BLaER1 treated with 17β-estradiol and CSF1 and Interleukin-3, amounts not matched to agents 10 nM and 100 nM (cell line): ENCODE measurements around the gene SUSD6.

Experiments
- H3K27ac ChIP-seq, 11 experiments: shearing (Covaris generic); formaldehyde crosslinking; 2 replicates each; pipeline ENCODE4 v1.8.1; 2022
- H3K27me3 ChIP-seq, 11 experiments: shearing (Covaris generic); formaldehyde crosslinking; 2 replicates each; pipeline ENCODE4 v1.8.1; 2022
- H3K36me3 ChIP-seq, 11 experiments: shearing (Covaris generic); formaldehyde crosslinking; 2 replicates each; pipeline ENCODE4 v1.8.1; 2022
- H3K4me1 ChIP-seq, 10 experiments: shearing (Covaris generic); formaldehyde crosslinking; 2 replicates each; pipeline ENCODE4 v1.8.1; 2022
- H3K4me2 ChIP-seq, 11 experiments: shearing (Covaris generic); formaldehyde crosslinking; 2 replicates each; pipeline ENCODE4 v1.8.1; 2022
- H3K4me3 ChIP-seq, 10 experiments: shearing (Covaris generic); formaldehyde crosslinking; 2 replicates each; pipeline ENCODE4 v1.8.1; 2022
- H3K9ac ChIP-seq, 11 experiments: shearing (Covaris generic); formaldehyde crosslinking; 2 replicates each; pipeline ENCODE4 v1.8.1; 2022
- H3K9me3 ChIP-seq, 11 experiments: shearing (Covaris generic); formaldehyde crosslinking; replicated peaks in 1 of 11; 2 replicates each; pipeline ENCODE4 v1.8.1; 2022
- H4K20me1 ChIP-seq, 11 experiments: shearing (Covaris generic); formaldehyde crosslinking; 2 replicates each; pipeline ENCODE4 v1.8.1; 2022
- Cebpa-rat ChIP-seq, 11 experiments: shearing (Covaris generic); IDR thresholded peaks; 2 replicates each; pipeline ENCODE4 v1.8.1; 2022

Gene SUSD6

DNA sequence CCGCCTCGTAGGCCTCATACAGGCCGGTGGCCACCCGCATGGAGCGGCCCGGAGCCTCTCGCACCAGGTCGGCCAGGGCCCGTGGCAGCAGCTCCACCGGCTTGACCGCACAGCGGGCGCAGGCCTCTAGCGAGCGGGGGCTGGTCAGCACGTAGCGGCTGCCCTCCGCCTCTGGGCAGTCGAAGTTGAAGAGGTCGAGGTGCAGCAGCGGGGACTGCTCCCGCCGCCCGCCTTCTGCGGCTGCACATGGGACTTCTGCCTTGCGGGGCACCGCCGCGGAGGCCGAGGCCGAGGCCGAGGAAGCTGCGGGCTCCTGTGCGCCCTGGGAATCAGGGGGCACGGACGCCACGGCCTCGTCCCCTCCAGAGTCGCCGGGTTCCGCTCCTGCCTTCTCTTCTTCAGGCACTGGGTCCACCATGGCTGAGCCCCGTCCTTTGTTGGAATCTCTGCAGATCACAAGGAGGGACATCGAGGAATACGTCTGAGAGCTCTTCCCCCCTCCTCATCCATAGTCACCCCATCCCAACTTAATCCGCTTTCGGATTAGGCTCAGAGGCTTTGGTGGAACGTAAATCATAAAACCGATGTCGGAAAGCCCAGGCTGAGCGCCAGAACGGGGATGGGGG is 38.1 kb upstream of the SUSD6 start:
- Histone ChIP-seq H3K9ac (no peak overlapping the region), H3K4me3 (peak overlapping the region in 5 of 10 experiments; percentile 2 to 67 (median 55); a peak in 6 of 20 replicates), H3K27me3 (peaks cover 45 to 54% (median 50%) of the 10 kb centered on the region in 11 experiments), H3K27ac (no peak overlapping the region), H3K4me1 (peaks cover 11 to 32% (median 25%) of the 10 kb centered on the region in 10 experiments; a peak in 19 of 20 replicates), H3K36me3 (no peaks in the 10 kb centered on the region), H4K20me1 (peaks cover 0 to 25% (median 14%) of the 10 kb centered on the region in 11 experiments; a peak in 10 of 22 replicates), H3K9me3 (peaks cover 9 to 22% (median 17%) of the 10 kb centered on the region in 11 experiments; a peak in 19 of 22 replicates), H3K4me2 (peak overlapping the region; percentile 7 to 99 (median 92); a peak in 19 of 22 replicates)
- TF ChIP-seq Cebpa-rat (IDR thresholded peaks at IDR 0.05), result no peak

DNA sequence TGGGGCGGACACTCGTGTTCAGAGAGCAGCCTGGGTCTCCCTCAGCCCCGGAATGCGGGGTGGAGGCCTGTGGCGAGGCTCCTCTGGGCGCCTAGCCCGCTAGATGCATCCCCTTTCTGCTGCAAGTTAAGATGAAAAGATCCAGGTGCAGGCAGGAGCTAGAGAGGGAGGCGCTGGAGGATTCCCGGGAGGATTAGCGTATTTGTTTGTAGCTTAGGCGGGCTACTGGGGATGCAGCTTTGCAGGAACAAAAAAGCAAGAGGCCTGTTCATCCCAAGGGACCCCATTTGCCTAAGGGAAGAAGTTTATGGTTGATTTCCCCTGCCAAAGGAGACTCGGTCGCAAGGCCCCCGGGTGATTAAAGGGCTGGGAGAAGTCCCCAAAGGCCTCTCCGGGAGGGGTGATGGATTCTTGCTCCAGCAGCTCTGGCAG is 37.5 kb upstream of the SUSD6 start:
- Histone ChIP-seq H3K4me2 (peak overlapping the region; percentile 7 to 99 (median 92); a peak in 20 of 22 replicates), H3K4me3 (peak overlapping the region in 6 of 10 experiments; percentile 50 to 67 (median 54); a peak in 9 of 20 replicates), H3K9me3 (peaks cover 9 to 22% (median 17%) of the 10 kb centered on the region in 11 experiments; a peak in 19 of 22 replicates), H3K9ac (no peak overlapping the region), H3K27me3 (peaks cover 45 to 54% (median 50%) of the 10 kb centered on the region in 11 experiments), H3K4me1 (peaks cover 11 to 32% (median 25%) of the 10 kb centered on the region in 10 experiments; a peak in 19 of 20 replicates), H3K27ac (no peak overlapping the region), H4K20me1 (peaks cover 0 to 25% (median 14%) of the 10 kb centered on the region in 11 experiments; a peak in 10 of 22 replicates), H3K36me3 (no peaks in the 10 kb centered on the region)
- no peak for TF ChIP-seq Cebpa-rat (IDR thresholded peaks at IDR 0.05)

DNA sequence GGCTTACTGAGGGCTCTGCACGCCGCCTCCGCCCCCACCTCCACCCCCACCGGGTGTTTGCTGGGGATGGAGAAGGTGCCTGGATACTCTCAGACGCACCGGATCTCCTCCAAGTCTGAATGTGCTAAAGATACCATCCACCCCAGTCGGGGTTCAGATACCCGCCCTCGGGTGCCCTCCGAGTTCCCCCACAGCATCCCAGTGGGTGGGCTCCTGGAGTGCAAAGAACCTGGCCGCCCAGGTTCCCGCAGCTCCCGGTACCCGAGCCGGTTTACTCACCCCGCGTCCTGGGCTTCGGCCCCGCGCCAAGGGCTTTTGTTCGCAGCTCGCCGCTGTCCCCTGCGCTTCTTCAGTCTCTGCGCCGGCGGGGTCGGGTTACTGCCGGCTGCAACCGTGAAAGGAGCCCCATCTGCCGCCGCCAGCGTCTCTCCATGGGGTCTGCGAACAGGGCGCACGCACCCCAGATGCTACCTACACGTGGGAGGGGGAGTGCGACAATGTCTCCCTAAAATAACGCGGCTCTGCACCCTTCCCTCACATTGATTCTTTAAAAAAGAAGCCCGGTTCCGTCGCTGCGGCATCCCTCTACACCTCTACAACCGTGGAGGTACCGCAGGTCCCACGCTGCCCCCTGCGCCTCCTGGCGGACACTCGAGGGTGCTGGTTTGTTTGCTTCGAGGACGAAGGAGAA is 37.0 kb upstream of the SUSD6 start, which contains the start of gene CCDC177:
Gene CCDC177 (minus strand): TSS at position 609 of the 691 bp plus-strand sequence. CDS start 1,249 bp downstream, outside the sequence.
- Histone ChIP-seq H3K9me3 (peaks cover 9 to 22% (median 17%) of the 10 kb centered on the region in 11 experiments; a peak in 19 of 22 replicates), H3K4me2 (peak within 1 kb of the TSS; percentile 82 to 99 (median 92)), H3K9ac (peak within 1 kb of the TSS in 4 of 11 experiments; percentile 8 to 53 (median 31); a peak in 4 of 22 replicates), H3K4me1 (peaks cover 11 to 32% (median 25%) of the 10 kb centered on the region in 10 experiments; a peak in 19 of 20 replicates), H3K36me3 (no peaks in the 10 kb centered on the region), H4K20me1 (peaks cover 0 to 25% (median 14%) of the 10 kb centered on the region in 11 experiments; a peak in 10 of 22 replicates), H3K4me3 (peak within 1 kb of the TSS; percentile 34 to 67 (median 52)), H3K27me3 (peaks cover 45 to 54% (median 50%) of the 10 kb centered on the region in 11 experiments), H3K27ac (no peak within 1 kb of the TSS)
- no peak for TF ChIP-seq Cebpa-rat (IDR thresholded peaks at IDR 0.05)

DNA sequence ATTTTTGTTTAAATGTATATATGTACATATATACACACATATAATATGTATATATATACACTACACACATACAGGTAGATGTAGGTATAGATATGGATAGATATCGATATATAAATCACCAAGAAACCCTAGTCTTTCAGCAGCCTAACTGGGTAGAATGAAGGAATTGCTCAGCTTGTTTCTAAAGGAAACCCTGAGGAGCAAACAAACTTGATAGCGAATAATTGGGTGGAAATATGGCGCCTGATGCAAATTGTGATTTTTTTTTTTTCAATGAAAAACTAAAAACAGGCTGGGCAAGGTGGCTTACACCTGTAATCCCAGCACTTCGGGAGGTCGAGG is 36.5 kb upstream of the SUSD6 start:
- H3K36me3 ChIP-seq, result no peaks in the 10 kb centered on the region
- peaks cover 45 to 53% (median 48%) of the 10 kb centered on the region in 11 experiments for H3K27me3 ChIP-seq
- peak overlapping the region in 5 of 10 experiments; percentile 51 to 67 (median 55); a peak in 7 of 20 replicates for H3K4me3 ChIP-seq
- TF ChIP-seq Cebpa-rat (IDR thresholded peaks at IDR 0.05), result no peak
- H4K20me1 ChIP-seq, result peaks cover 0 to 25% (median 14%) of the 10 kb centered on the region in 11 experiments; a peak in 10 of 22 replicates
- no peak overlapping the region for H3K9ac ChIP-seq
- peak overlapping the region in 10 of 11 experiments; percentile 82 to 99 (median 94); a peak in 18 of 22 replicates for H3K4me2 ChIP-seq
- no peak overlapping the region for H3K27ac ChIP-seq
- H3K9me3 ChIP-seq, result peaks cover 9 to 22% (median 17%) of the 10 kb centered on the region in 11 experiments; a peak in 19 of 22 replicates
- H3K4me1 ChIP-seq, result peaks cover 13 to 32% (median 25%) of the 10 kb centered on the region in 10 experiments; a peak in 19 of 20 replicates

DNA sequence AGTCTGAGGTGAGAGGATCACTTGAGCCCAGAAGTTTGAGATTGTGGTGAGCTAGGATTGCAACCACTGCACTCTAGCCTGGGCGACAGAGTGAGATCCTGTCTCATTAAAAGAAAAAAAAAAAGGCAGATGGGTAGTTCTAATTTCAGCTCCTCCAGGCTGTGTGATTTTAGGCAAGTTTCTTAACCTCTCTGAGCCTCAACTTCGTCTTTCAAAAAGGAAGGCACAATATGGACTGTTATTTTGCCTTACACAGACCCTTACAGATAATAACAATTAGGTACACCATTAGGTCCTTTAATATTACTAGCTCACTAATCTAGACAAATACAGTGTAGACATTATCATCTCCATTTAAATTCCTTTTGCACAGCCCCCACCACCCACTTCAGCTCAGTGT is 31.9 kb upstream of the SUSD6 start:
- no peak overlapping the region for H3K4me3 ChIP-seq
- H3K4me1 ChIP-seq, result peaks cover 8 to 30% (median 17%) of the 10 kb centered on the region in 10 experiments
- TF ChIP-seq Cebpa-rat (IDR thresholded peaks at IDR 0.05), result no peak
- peaks cover 0 to 11% (median 6%) of the 10 kb centered on the region in 11 experiments; a peak in 11 of 22 replicates for H3K9me3 ChIP-seq
- H3K4me2 ChIP-seq, result no peak overlapping the region
- H3K36me3 ChIP-seq, result no peaks in the 10 kb centered on the region
- H3K27me3 ChIP-seq, result peaks cover 2 to 8% (median 3%) of the 10 kb centered on the region in 11 experiments
- no peak overlapping the region for H3K9ac ChIP-seq
- no peaks in the 10 kb centered on the region for H4K20me1 ChIP-seq
- H3K27ac ChIP-seq, result no peak overlapping the region

DNA sequence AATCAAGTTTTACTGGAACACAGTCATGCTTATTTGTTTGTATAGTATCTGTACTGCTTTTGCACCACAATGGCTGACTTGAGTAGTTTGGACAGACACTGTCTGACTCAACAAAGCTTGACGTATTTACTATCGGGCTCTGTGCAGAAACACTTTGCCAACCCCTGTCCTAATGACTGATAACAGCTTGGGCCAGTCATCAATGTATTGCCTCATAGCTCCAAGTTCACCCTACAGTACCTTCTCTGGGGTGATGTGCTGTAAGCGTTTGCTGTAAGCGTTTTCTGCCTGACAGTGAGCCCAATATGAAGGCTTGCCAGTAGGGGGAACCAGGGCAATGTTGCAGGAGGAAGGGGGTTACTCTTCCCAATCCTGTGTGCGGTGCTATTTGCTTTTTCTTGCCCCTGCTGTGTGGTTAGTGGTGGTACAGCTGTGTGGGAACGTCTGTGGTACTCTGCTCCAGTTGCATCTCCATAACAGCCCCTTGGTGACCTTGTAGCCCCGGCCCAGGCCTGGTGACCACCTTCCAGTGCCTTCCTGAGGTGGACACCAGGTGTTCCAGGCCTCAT is 31.3 kb upstream of the SUSD6 start:
- Histone ChIP-seq H3K4me2 (peak overlapping the region in 3 of 11 experiments; percentile 29 to 44 (median 40); a peak in 2 of 22 replicates), H4K20me1 (no peaks in the 10 kb centered on the region), H3K9me3 (peaks cover 0 to 11% (median 6%) of the 10 kb centered on the region in 11 experiments; a peak in 11 of 22 replicates), H3K27ac (no peak overlapping the region), H3K4me3 (no peak overlapping the region), H3K36me3 (no peaks in the 10 kb centered on the region), H3K4me1 (peaks cover 7 to 28% (median 16%) of the 10 kb centered on the region in 10 experiments; a peak in 18 of 20 replicates), H3K27me3 (peaks cover 0 to 2% (median 0%) of the 10 kb centered on the region in 11 experiments; a peak in 1 of 22 replicates), H3K9ac (no peak overlapping the region)
- TF ChIP-seq Cebpa-rat (IDR thresholded peaks at IDR 0.05), result no peak

DNA sequence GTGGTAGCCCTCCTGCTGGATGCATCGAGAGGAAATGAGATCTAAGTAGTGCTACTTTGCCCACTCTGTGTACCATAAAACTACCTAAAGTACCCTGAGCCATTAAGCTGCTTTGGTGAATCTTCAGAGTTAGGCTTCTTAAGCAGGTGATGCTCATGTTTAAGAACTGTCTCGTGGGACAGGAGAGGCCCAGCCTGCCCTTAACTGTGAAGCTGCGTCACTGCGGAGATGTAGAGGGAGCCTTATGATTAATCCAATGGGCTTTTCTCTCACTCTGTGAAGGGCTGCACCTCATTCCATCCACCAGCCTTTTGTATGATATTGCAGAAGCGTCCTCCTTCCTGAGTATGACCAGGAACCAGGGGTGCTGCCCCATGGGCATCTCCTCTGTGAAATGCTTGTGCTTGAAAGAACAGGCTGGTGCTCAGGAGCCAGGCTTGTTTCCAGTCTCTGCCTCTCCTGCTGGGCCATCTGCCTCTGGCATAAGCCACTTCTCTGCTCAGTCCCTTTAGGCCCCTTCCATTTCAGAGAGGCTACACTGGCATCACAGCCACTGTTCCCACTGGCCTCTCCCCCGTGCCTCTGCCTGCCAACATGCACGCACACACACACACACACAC is 30.0 kb upstream of the SUSD6 start:
- Histone ChIP-seq H3K27ac (no peak overlapping the region), H3K4me2 (peak overlapping the region in 10 of 11 experiments; percentile 6 to 62 (median 31); a peak in 16 of 22 replicates), H3K27me3 (no peaks in the 10 kb centered on the region), H3K9me3 (peaks cover 0 to 11% (median 6%) of the 10 kb centered on the region in 11 experiments; a peak in 11 of 22 replicates), H3K9ac (no peak overlapping the region), H3K4me3 (no peak overlapping the region), H3K36me3 (no peaks in the 10 kb centered on the region), H3K4me1 (peaks cover 11 to 36% (median 21%) of the 10 kb centered on the region in 10 experiments; a peak in 19 of 20 replicates), H4K20me1 (no peaks in the 10 kb centered on the region)
- no peak for TF ChIP-seq Cebpa-rat (IDR thresholded peaks at IDR 0.05)

DNA sequence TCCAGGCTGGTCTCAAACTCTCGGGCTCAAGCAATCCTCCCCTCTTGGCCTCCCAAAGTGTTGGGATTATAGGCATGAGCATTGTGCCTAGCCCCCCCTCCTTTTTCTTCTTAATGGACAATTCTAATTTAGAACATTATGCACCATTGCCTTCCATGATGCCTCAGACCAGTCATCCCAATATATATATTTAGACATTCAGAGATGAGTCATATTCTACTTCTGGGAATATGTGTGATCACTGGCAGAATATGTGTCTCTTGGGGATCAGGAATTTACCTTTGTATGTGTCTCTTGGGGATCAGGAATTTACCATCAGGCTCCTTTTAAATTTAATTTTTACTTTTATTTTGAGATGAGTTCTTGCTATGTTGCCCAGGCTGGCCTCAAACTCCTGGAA is 29.2 kb upstream of the SUSD6 start:
- Histone ChIP-seq H3K4me1 (peaks cover 14 to 44% (median 24%) of the 10 kb centered on the region in 10 experiments; a peak in 19 of 20 replicates), H4K20me1 (no peaks in the 10 kb centered on the region), H3K9me3 (peaks cover 0 to 11% (median 6%) of the 10 kb centered on the region in 11 experiments; a peak in 11 of 22 replicates), H3K4me3 (no peak overlapping the region), H3K4me2 (peak overlapping the region in 4 of 11 experiments; percentile 7 to 44 (median 28); a peak in 5 of 22 replicates), H3K27ac (no peak overlapping the region), H3K27me3 (no peaks in the 10 kb centered on the region), H3K36me3 (no peaks in the 10 kb centered on the region), H3K9ac (no peak overlapping the region)
- no peak for TF ChIP-seq Cebpa-rat (IDR thresholded peaks at IDR 0.05)
